H9 (cell line): Measurements from ENCODE around the gene NBEAL1. TPM values are rescaled to one million over a fixed set of nuclear protein-coding genes. Genes with fewer than 3 reads are reported as not detected.
"Not testable (repeated sequence)": the region's sequence is repeated elsewhere in the genome, so short reads cannot be mapped to it uniquely, and the experiment has no call there.

Source experiments
- DNase-seq: peaks from one replicate; pipeline ENCODE4 v3.0.0-alpha.2; 2017
- H2AFZ ChIP-seq: one replicate; pipeline ENCODE4 v1.6.1; 2013; ENCODE audit warnings: mild to moderate bottlenecking, low read length, control low read depth, moderate library complexity
- H2AK5ac ChIP-seq: 2 replicates; pipeline ENCODE4 v1.6.1; 2013; ENCODE audit warnings: low read length, control low read depth, mixed read lengths; ENCODE audit not compliant: insufficient read length
- H2BK120ac ChIP-seq: one replicate; pipeline ENCODE4 v1.6.1; 2013; ENCODE audit warnings: low read depth, mild to moderate bottlenecking, low read length, control low read depth, inconsistent platforms; ENCODE audit not compliant: poor library complexity, severe bottlenecking
- H2BK12ac ChIP-seq: 2 replicates; pipeline ENCODE4 v1.6.1; 2013; ENCODE audit warnings: low read length, control low read depth, mixed read lengths, low read depth; ENCODE audit not compliant: insufficient read length
- H2BK15ac ChIP-seq: 2 replicates; pipeline ENCODE4 v1.6.1; 2013; ENCODE audit warnings: low read depth, low read length, control low read depth
- H2BK20ac ChIP-seq: one replicate; pipeline ENCODE4 v1.6.1; 2013; ENCODE audit warnings: low read depth, mild to moderate bottlenecking, low read length, control low read depth, inconsistent platforms; ENCODE audit not compliant: poor library complexity, severe bottlenecking
- H2BK5ac ChIP-seq: 2 replicates; pipeline ENCODE4 v1.6.1; 2013; ENCODE audit warnings: low read length, control low read depth, mixed read lengths; ENCODE audit not compliant: insufficient read length
- H3K14ac ChIP-seq: 2 replicates; pipeline ENCODE4 v1.6.1; 2013; ENCODE audit warnings: low read length, control low read depth; ENCODE audit not compliant: insufficient read depth
- H3K18ac ChIP-seq: 2 replicates; pipeline ENCODE4 v1.6.1; 2013; ENCODE audit warnings: low read depth, mild to moderate bottlenecking, mixed read lengths, low read length, control low read depth; ENCODE audit not compliant: insufficient read length
- H3K23ac ChIP-seq: 2 replicates; pipeline ENCODE4 v1.6.1; 2013; ENCODE audit warnings: low read length, control low read depth, mixed read lengths, low read depth; ENCODE audit not compliant: insufficient read length
- H3K23me2 ChIP-seq: 2 replicates; pipeline ENCODE4 v1.6.1; 2013; ENCODE audit warnings: low read depth, mild to moderate bottlenecking, mixed read lengths, low read length, control low read depth; ENCODE audit not compliant: insufficient read length, poor library complexity, severe bottlenecking
- H3K27ac ChIP-seq: 2 replicates; pipeline ENCODE4 v1.5.1; 2013; ENCODE audit warnings: low read length, control low read depth, mixed read lengths, low read depth; ENCODE audit not compliant: insufficient read length
- H3K27me3 ChIP-seq: 2 replicates; pipeline ENCODE4 v1.6.1; 2013; ENCODE audit warnings: low read length, control low read depth, inconsistent platforms; ENCODE audit not compliant: insufficient read depth
- H3K4ac ChIP-seq: 2 replicates; pipeline ENCODE4 v1.6.1; 2013; ENCODE audit warnings: low read depth, mild to moderate bottlenecking, control low read depth, inconsistent platforms, low read length, moderate library complexity
- H3K4me1 ChIP-seq: 2 replicates; pipeline ENCODE4 v1.6.1; 2013; ENCODE audit warnings: low read length, control low read depth, inconsistent platforms; ENCODE audit not compliant: insufficient read depth
- H3K4me2 ChIP-seq: 2 replicates; pipeline ENCODE4 v1.6.1; 2013; ENCODE audit warnings: low read length, control low read depth, mixed read lengths; ENCODE audit not compliant: insufficient read length, insufficient read depth
- H3K56ac ChIP-seq: 2 replicates; pipeline ENCODE4 v1.6.1; 2013; ENCODE audit warnings: low read depth, mild to moderate bottlenecking, mixed read lengths, low read length, control low read depth; ENCODE audit not compliant: insufficient read length
- H3K79me1 ChIP-seq: 2 replicates; pipeline ENCODE4 v1.6.1; 2013; ENCODE audit warnings: low read depth, mild to moderate bottlenecking, moderate library complexity, low read length, control low read depth, inconsistent platforms; ENCODE audit not compliant: insufficient read depth, poor library complexity, severe bottlenecking
- H3K79me2 ChIP-seq: 2 replicates; pipeline ENCODE4 v1.6.1; 2013; ENCODE audit warnings: low read length, control low read depth, inconsistent platforms; ENCODE audit not compliant: insufficient read depth
- H3K9ac ChIP-seq: 2 replicates; pipeline ENCODE4 v1.6.1; 2013; ENCODE audit warnings: low read length, control low read depth, mixed read lengths; ENCODE audit not compliant: insufficient read length; ENCODE audit errors: extremely low read depth
- H3K9me3 ChIP-seq: one replicate; pipeline ENCODE4 v1.6.1; 2013; ENCODE audit warnings: low read depth, low read length, inconsistent platforms; ENCODE audit not compliant: control insufficient read depth
- H3T11ph ChIP-seq: one replicate; pipeline ENCODE4 v1.6.1; 2013; ENCODE audit warnings: mild to moderate bottlenecking, low read length, control low read depth, inconsistent platforms
- H4K20me1 ChIP-seq: one replicate; pipeline ENCODE4 v1.6.1; 2013; ENCODE audit not compliant: control insufficient read depth, insufficient read length, insufficient read depth
- H4K5ac ChIP-seq: 2 replicates; pipeline ENCODE4 v1.6.1; 2013; ENCODE audit warnings: low read depth, mild to moderate bottlenecking, mixed read lengths, low read length, control low read depth; ENCODE audit not compliant: insufficient read length
- H4K8ac ChIP-seq: replicated peaks from 2 replicates; pipeline ENCODE4 v1.6.1; 2013; ENCODE audit warnings: low read length, control low read depth, mixed read lengths, low read depth; ENCODE audit not compliant: insufficient read length
- H4K91ac ChIP-seq: 2 replicates; pipeline ENCODE4 v1.6.1; 2013; ENCODE audit warnings: low read depth, mild to moderate bottlenecking, moderate library complexity, mixed read lengths, low read length, control low read depth; ENCODE audit not compliant: insufficient read length
- H3K27ac Mint-ChIP-seq, 3 experiments: 2 replicates in 2 of 3; 3 replicates in 1 of 3; pipeline ENCODE4 v1.8.0; 2020 to 2021; ENCODE audit warnings: mixed read lengths in 3 of 3, mild to moderate bottlenecking in 1 of 3, moderate library complexity in 1 of 3
- H3K27me3 Mint-ChIP-seq: 2 replicates; pipeline ENCODE4 v1.8.0; 2021; ENCODE audit warnings: low read depth, mild to moderate bottlenecking, moderate library complexity, mixed read lengths
- H3K36me3 Mint-ChIP-seq, 3 experiments: 2 replicates in 2 of 3; 3 replicates in 1 of 3; pipeline ENCODE4 v1.8.0; 2020 to 2021; ENCODE audit warnings: low read depth in 3 of 3, mixed read lengths in 3 of 3; ENCODE audit not compliant: insufficient read depth in 1 of 3
- H3K4me1 Mint-ChIP-seq, 2 experiments: 2 replicates each; pipeline ENCODE4 v1.8.0; 2020; ENCODE audit warnings: mixed read lengths in 2 of 2
- H3K4me3 Mint-ChIP-seq, 2 experiments: 2 replicates in 1 of 2; 3 replicates in 1 of 2; pipeline ENCODE4 v1.8.0; 2020 to 2021; ENCODE audit warnings: mild to moderate bottlenecking in 2 of 2, mixed read lengths in 2 of 2, moderate library complexity in 1 of 2
- H3K9me3 Mint-ChIP-seq, 2 experiments: 2 replicates in 1 of 2; 3 replicates in 1 of 2; pipeline ENCODE4 v1.8.0; 2020; ENCODE audit warnings: mild to moderate bottlenecking in 2 of 2, mixed read lengths in 2 of 2, moderate library complexity in 1 of 2
- CTCF ChIP-seq: fragments of 200-600 bp; sonication (generic); conservative IDR thresholded peaks from 3 replicates; pipeline ENCODE4 v1.8.0; 2021; ENCODE audit warnings: antibody characterized with exemption, mild to moderate bottlenecking
- WGBS: extraction: QIAGEN DNeasy Blood & Tissue Kit; methylation state at CpG from one replicate; pipeline ENCODE4 v1.1.7; 2013; ENCODE audit warnings: missing lambda C conversion rate, low lambda C conversion rate, mixed read lengths; ENCODE audit not compliant: insufficient read length; ENCODE audit errors: extremely low coverage; 5-methylcytosine and 5-hydroxymethylcytosine counted together
- total RNA-seq: library from RNA; stranded (reverse); gene quantifications from 2 replicates; pipeline ENCODE4 v1.2.1, GENCODE V29; 2021

Gene NBEAL1
- total RNA-seq, 1 experiment from 2014 or later, result 10.1 TPM

GRCh38 chr2:203083328-203083727 is 68.7 kb downstream of the NBEAL1 start:
- no peak for TF ChIP-seq CTCF
- no peak overlapping the region for H2BK15ac ChIP-seq
- no peak overlapping the region for H3T11ph ChIP-seq

GRCh38 chr2:203086381-203086780 is 71.7 kb downstream of the NBEAL1 start:
- not testable (repeated sequence) for H3K4me1 ChIP-seq, H2BK5ac ChIP-seq, H3K14ac ChIP-seq, H3K27ac ChIP-seq, DNase-seq, H3K9ac ChIP-seq, H3K79me2 ChIP-seq, H3K4me1 Mint-ChIP-seq, H3K27me3 Mint-ChIP-seq, H3K4me3 Mint-ChIP-seq, H3K36me3 Mint-ChIP-seq, H3K18ac ChIP-seq, H4K5ac ChIP-seq, H2AK5ac ChIP-seq, H2BK15ac ChIP-seq, H2AFZ ChIP-seq, H3K4ac ChIP-seq, H4K8ac ChIP-seq, H3K9me3 ChIP-seq, H3K27ac Mint-ChIP-seq, H2BK12ac ChIP-seq, H2BK120ac ChIP-seq, H4K20me1 ChIP-seq, H3K23me2 ChIP-seq, H3K56ac ChIP-seq, H4K91ac ChIP-seq, H3K23ac ChIP-seq, H3K4me2 ChIP-seq, H2BK20ac ChIP-seq, H3K79me1 ChIP-seq, H3T11ph ChIP-seq, H3K27me3 ChIP-seq, H3K9me3 Mint-ChIP-seq
- no CpG with 5 or more reads among the region's 1 CpG for WGBS

More at GRCh38 chr2:203083328-203083727, 68.7 kb downstream of the NBEAL1 start:
- H3K23me2 ChIP-seq, result no peaks in the 10 kb centered on the region
- H3K79me2 ChIP-seq, result no peaks in the 10 kb centered on the region
- H2AK5ac ChIP-seq, result no peak overlapping the region
- H3K56ac ChIP-seq, result no peak overlapping the region
- H4K8ac ChIP-seq, result no peak overlapping the region
- H3K14ac ChIP-seq, result no peak overlapping the region
- peaks cover 0 to 10% (median 5%) of the 10 kb centered on the region in 3 experiments; a peak in 2 of 7 replicates for H3K36me3 Mint-ChIP-seq
- H2BK12ac ChIP-seq, result no peak overlapping the region
- no peak overlapping the region for H3K18ac ChIP-seq
- no peak for DNase-seq
- H3K9me3 Mint-ChIP-seq, result no peaks in the 10 kb centered on the region
- no peak overlapping the region for H3K27ac ChIP-seq
- no peaks in the 10 kb centered on the region for H4K20me1 ChIP-seq
- WGBS, result no CpG with 5 or more reads among the region's 2 CpGs
- no peaks in the 10 kb centered on the region for H3K4me1 Mint-ChIP-seq
- no peak overlapping the region for H4K5ac ChIP-seq
- H3K4me2 ChIP-seq, result no peak overlapping the region
- no peaks in the 10 kb centered on the region for H3K27me3 Mint-ChIP-seq
- no peaks in the 10 kb centered on the region for H3K79me1 ChIP-seq
- no peak overlapping the region for H3K4ac ChIP-seq
- peak overlapping the region in 2 of 3 experiments; percentile 24 to 72; a peak in 1 of 7 replicates for H3K27ac Mint-ChIP-seq
- H2BK120ac ChIP-seq, result no peak overlapping the region
- no peak overlapping the region for H2BK20ac ChIP-seq
- H2AFZ ChIP-seq, result no peak overlapping the region
- H3K9me3 ChIP-seq, result no peaks in the 10 kb centered on the region
- H3K23ac ChIP-seq, result no peak overlapping the region
- H3K4me1 ChIP-seq, result no peaks in the 10 kb centered on the region
- H3K27me3 ChIP-seq, result no peaks in the 10 kb centered on the region
- no peak overlapping the region for H3K4me3 Mint-ChIP-seq
- no peak overlapping the region for H2BK5ac ChIP-seq
- no peak overlapping the region for H3K9ac ChIP-seq
- H4K91ac ChIP-seq, result no peak overlapping the region
